ENCODE results near the gene TMPRSS6. TPM values are rescaled to one million over a fixed set of nuclear protein-coding genes. Genes with fewer than 3 reads are reported as not detected.

Gene TMPRSS6
- total RNA-seq, 4 donors from 2014 or later = 0.16 to 4.9 (median 0.41) TPM; not detected in 1

- intact Hi-C loops (cut with DNase I; ENCODE audit: low total_unique reads) = no loop called here
- 20 to 67% methylated on average over 1 to 9 of the region's 9 CpGs for WGBS, 2 donors (ENCODE audit: low coverage in 1 of 2)
Observed at GRCh38 chr22:37069719-37070118, 39.8 kb downstream of the TMPRSS6 start.

GRCh38 chr22:37069319-37069718, 40.2 kb downstream of the TMPRSS6 start:
- TF ChIP-seq POLR2AphosphoS5 (IDR thresholded peaks at IDR 0.05) (no peak), EP300 (IDR thresholded peaks at IDR 0.05; ENCODE audit: low read depth) (no peak)
- WGBS, 2 donors (ENCODE audit: low coverage in 1 of 2) = 23% methylated on average over 11 of the region's 11 CpGs; no CpG with 5 or more reads in 1 of the 2 donors
- in situ Hi-C loops (cut with MboI; ENCODE audit: low pct_ligation_motif_present in 1 of 4, low pct_unique_long_range_greater_than_20kb in 1 of 4, low sequenced_read_pairs in 3 of 4) = no loop called here
- Histone ChIP-seq H3K36me3 (no peaks in the 10 kb centered on the region), H3K4me3 (no peak overlapping the region), H3K9me3 (no peaks in the 10 kb centered on the region), H3K27ac (no peak overlapping the region), H3K4me1 (peaks cover 0 to 7% (median 2%) of the 10 kb centered on the region in 4 donors), H3K27me3 (peaks cover 38% of the 10 kb centered on the region)
- no peak for DNase-seq
- intact Hi-C loops (cut with DNase I; ENCODE audit: low total_unique reads) = no loop called here

More at GRCh38 chr22:37069719-37070118, 39.8 kb downstream of the TMPRSS6 start:
- Histone ChIP-seq H3K36me3 (no peaks in the 10 kb centered on the region), H3K4me1 (peaks cover 0 to 7% (median 2%) of the 10 kb centered on the region in 4 donors), H3K27me3 (peaks cover 41% of the 10 kb centered on the region), H3K27ac (no peak overlapping the region), H3K9me3 (no peaks in the 10 kb centered on the region), H3K4me3 (no peak overlapping the region)
- TF ChIP-seq POLR2AphosphoS5 (IDR thresholded peaks at IDR 0.05) = no peak
- TF ChIP-seq CTCF (IDR thresholded peaks at IDR 0.05) = no peak
- no peak for TF ChIP-seq POLR2A (IDR thresholded peaks at IDR 0.05)
- no peak for TF ChIP-seq EP300 (IDR thresholded peaks at IDR 0.05; ENCODE audit: low read depth)
- no peak for DNase-seq
- in situ Hi-C loops (cut with MboI; ENCODE audit: low pct_ligation_motif_present in 1 of 4, low pct_unique_long_range_greater_than_20kb in 1 of 4, low sequenced_read_pairs in 3 of 4) = loop anchor here in 1 of 4 donors (10.0 kb wide), 1 partner anchor 135 kb away; no protein-coding TSS in a partner anchor

GRCh38 chr22:37068859-37069258, 40.7 kb downstream of the TMPRSS6 start:
- H3K36me3 ChIP-seq = no peaks in the 10 kb centered on the region
- in situ Hi-C loops (cut with MboI; ENCODE audit: low pct_ligation_motif_present in 1 of 4, low pct_unique_long_range_greater_than_20kb in 1 of 4, low sequenced_read_pairs in 3 of 4) (no loop called here), intact Hi-C loops (cut with DNase I; ENCODE audit: low total_unique reads) (no loop called here)
- DNase-seq = no peak
- no peak overlapping the region for H3K4me3 ChIP-seq
- TF ChIP-seq CTCF (IDR thresholded peaks at IDR 0.05) (no peak), POLR2AphosphoS5 (IDR thresholded peaks at IDR 0.05) (no peak), POLR2A (IDR thresholded peaks at IDR 0.05) (no peak)
- WGBS, 2 donors (ENCODE audit: low coverage in 1 of 2) = 19% methylated on average over 13 of the region's 36 CpGs; no CpG with 5 or more reads in 1 of the 2 donors
- H3K4me1 ChIP-seq = peaks cover 0 to 7% (median 2%) of the 10 kb centered on the region in 4 donors
- H3K9me3 ChIP-seq = no peaks in the 10 kb centered on the region
- H3K27ac ChIP-seq = no peak overlapping the region
- H3K27me3 ChIP-seq = peaks cover 38% of the 10 kb centered on the region

- in situ Hi-C loops (cut with MboI; ENCODE audit: low pct_ligation_motif_present in 1 of 4, low pct_unique_long_range_greater_than_20kb in 1 of 4, low sequenced_read_pairs in 3 of 4) = no loop called here
- Histone ChIP-seq H3K9me3 (no peaks in the 10 kb centered on the region), H3K27me3 (peaks cover 38% of the 10 kb centered on the region), H3K4me3 (no peak overlapping the region), H3K4me1 (peaks cover 0 to 14% (median 2%) of the 10 kb centered on the region in 4 donors), H3K27ac (no peak overlapping the region), H3K36me3 (no peaks in the 10 kb centered on the region)
- DNase-seq = no peak
- intact Hi-C loops (cut with DNase I; ENCODE audit: low total_unique reads) = no loop called here
- TF ChIP-seq POLR2A (IDR thresholded peaks at IDR 0.05) = no peak
- TF ChIP-seq POLR2AphosphoS5 (IDR thresholded peaks at IDR 0.05) = no peak
- TF ChIP-seq EP300 (IDR thresholded peaks at IDR 0.05; ENCODE audit: low read depth) = no peak
- no peak for TF ChIP-seq CTCF (IDR thresholded peaks at IDR 0.05)
- 81% methylated on average over 5 to 10 of the region's 10 CpGs for WGBS, 2 donors (ENCODE audit: low coverage in 1 of 2)
Observed at GRCh38 chr22:37067428-37067827, 42.1 kb downstream of the TMPRSS6 start.

GRCh38 chr22:37065961-37066360, 43.6 kb downstream of the TMPRSS6 start:
- intact Hi-C loops (cut with DNase I; ENCODE audit: low total_unique reads) (no loop called here), in situ Hi-C loops (cut with MboI; ENCODE audit: low pct_ligation_motif_present in 1 of 4, low pct_unique_long_range_greater_than_20kb in 1 of 4, low sequenced_read_pairs in 3 of 4) (no loop called here)
- Histone ChIP-seq H3K36me3 (no peaks in the 10 kb centered on the region), H3K27me3 (peaks cover 35% of the 10 kb centered on the region), H3K4me3 (no peak overlapping the region), H3K4me1 (peaks cover 0 to 14% (median 2%) of the 10 kb centered on the region in 4 donors), H3K27ac (no peak overlapping the region), H3K9me3 (no peaks in the 10 kb centered on the region)
- TF ChIP-seq EP300 (IDR thresholded peaks at IDR 0.05; ENCODE audit: low read depth) = no peak
- TF ChIP-seq CTCF (IDR thresholded peaks at IDR 0.05) = no peak
- no peak for TF ChIP-seq POLR2AphosphoS5 (IDR thresholded peaks at IDR 0.05)
- TF ChIP-seq POLR2A (IDR thresholded peaks at IDR 0.05) = no peak
- whole genome bisulfite sequencing, 2 donors (ENCODE audit: low coverage in 1 of 2) = 87% methylated on average over 8 of the region's 9 CpGs; no CpG with 5 or more reads in 1 of the 2 donors
- no peak for DNase-seq

All from transverse colon (tissue), 4 donors.